HG03097 (cell line): ENCODE data around the gene SEC61A2.
"Not testable (repeated sequence)": the region's sequence is repeated elsewhere in the genome, so short reads cannot be mapped to it uniquely, and the experiment has no call there.

Source experiments
- ATAC-seq: cut with Tn5 transposase; IDR thresholded peaks from one replicate; pipeline ENCODE4 v1.9.1; 2021; ENCODE audit not compliant: unreplicated experiment, low FRiP score

The SEC61A2 gene

DNA sequence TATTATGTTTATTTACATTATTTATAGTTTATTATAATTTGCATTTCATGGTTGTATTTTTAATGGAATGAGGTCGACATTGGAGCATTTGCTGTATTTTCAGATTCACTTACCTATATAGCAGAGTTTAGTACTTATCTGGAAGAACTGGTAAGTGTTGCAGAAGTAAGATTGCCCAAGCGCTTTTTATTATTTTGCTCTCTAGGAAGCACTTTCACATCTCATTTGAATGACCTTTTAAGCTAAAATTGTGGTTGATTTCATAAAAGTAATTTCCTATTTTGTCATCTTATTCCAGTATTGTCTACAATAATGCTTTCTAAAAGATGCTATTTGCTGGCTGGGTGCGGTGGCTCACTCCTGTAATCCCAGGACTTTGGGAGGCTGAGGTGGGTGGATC lies 28.6 kb downstream of the SEC61A2 start:
- no peak for ATAC-seq

DNA sequence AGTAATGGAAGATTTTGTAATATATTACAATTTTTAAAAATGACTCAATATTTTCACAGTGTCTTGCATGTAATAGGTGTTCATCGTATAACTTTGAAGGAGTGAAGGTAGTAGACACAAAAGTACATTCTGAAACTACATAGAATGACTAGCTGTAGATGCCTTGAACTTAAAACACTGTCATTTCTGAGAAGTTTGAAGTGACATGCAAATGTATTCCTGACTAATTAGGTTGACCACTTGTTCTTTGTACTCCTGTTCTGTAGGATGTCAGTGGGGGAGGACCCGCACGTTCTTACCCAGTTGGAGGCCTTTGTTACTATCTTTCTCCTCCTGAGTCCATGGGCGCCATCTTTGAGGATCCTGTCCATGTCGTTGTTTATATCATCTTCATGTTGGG lies 31.2 kb downstream of the SEC61A2 start:
- ATAC-seq, result no peak

DNA sequence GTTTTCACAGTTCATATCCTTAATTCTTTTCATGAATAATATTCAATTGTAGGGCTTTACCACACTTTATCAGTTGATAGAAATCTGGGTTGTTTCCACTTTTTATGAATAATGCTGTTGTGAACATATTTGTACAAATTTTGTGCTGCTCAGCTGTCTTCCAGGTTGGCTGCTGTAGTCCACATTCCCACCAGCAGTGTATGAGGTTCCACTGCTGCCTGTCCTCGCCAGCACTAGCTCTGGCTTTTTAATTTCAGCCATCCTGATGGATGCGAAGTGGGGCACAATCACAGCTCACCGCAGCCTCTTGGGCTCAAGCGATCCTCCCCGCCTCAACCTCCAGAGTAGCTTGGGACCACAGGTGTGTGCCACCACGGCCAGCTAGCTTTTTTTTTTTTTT lies 33.5 kb downstream of the SEC61A2 start:
- ATAC-seq, result no peak

DNA sequence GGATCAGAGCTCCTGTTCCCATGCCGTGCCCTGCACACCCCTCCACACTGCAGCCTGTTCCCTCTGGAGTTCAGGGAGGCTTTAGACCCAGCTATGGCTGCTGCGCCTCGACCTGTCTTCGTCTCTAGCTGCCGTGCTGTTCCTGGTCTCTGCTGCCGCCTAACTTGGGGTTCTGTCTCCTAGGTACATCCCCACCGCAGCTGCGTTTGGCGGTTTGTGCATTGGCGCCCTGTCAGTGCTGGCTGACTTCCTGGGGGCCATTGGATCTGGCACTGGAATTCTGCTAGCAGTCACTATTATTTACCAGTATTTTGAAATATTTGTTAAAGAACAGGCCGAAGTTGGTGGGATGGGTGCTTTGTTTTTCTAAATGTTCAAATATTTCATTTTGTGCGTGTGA lies 34.6 kb downstream of the SEC61A2 start:
- no peak for ATAC-seq

DNA sequence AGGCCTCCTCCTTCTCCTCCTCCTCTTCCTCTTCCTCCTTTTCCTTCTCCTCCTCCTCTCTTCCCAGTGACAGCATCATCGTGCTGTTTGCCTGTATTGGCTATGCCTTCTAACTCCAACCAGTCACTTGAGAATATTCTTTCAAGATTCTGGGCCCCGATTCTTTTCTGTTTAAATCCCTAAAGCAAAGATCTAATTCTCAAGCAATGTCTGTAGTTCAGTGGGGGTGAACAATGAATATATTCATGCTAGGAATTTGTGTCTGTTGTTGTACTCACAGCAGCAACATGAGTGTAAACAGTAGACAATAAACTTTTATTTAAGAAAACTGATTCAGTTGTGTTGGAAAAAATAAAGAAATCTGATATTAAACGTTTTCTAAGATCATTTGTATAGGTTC lies 35.6 kb downstream of the SEC61A2 start:
- ATAC-seq, result no peak

DNA sequence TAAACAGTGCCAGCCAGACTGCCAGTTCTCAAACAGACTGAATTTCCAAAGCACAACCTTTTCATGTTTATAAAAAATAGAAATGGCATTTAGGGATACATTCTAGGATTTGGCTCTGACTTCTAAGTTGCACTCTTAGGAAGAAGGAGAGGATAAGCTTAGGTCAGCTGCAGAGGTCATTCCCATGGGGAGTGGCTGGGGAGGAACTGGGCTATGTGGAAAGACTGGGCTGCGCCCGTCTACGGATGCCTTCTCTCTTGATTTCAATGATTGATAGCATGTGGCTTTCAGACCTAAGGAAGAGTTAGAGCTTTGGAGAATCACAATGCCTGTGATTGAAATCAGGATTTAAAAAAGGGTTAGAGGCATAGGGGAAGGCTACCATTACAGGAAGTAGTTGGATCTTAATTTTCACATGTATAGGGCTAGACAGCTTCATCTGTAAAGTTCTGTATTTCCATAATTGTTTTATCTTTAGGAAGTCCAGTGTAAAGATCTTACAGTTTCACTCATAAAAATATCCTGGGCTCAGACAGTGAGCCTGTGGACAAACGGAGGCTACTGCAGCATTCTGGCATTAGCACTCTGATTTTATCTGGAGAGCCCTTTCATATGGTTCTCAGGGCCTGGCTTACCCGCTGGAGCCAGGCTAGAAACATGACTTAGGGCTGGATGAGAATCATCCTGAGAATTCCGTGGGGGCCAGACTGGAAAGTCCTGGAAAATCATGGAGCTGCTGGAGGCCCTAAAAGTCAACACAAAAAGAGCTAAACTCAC lies 36.7 kb downstream of the SEC61A2 start:
- ATAC-seq, result no peak

DNA sequence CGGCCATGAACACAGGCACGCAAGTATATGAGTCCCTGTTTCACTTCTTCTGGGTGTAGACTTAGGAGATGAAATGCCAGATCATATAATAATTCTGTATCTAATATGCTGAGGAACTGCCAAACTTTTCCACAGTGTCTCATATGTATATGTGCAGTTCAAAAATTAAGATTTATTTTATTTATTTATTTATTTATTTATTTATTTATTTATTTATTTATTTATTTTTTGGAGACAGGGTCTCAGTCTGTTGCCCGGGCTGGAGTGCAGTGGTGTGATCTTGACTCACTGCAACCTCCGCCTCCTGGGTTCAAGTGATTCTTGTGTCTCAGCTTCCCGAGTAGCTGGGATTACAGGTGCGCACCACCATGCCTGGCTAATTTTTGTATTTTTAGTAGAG lies 42.0 kb downstream of the SEC61A2 start:
- ATAC-seq, result not testable (repeated sequence)

DNA sequence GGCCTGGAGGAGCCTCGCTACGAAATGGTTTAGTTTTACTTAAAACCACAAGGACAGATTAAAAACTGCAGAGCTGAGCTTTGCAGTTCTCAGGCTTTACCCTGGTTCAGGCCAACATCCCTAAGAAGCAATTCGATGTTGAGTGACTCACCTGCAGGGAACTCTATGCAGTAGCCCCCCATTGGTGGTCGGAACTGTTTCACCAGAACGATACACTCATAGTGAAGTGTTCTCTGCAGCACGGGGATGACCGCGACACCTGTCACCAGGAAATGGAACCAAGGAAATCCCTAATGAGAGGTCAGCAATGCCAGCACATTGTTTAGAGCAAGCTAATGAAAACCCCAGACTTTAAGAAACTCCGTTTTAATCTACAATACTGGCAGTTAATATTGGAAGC lies 48.2 kb downstream of the SEC61A2 start:
- ATAC-seq, result no peak

DNA sequence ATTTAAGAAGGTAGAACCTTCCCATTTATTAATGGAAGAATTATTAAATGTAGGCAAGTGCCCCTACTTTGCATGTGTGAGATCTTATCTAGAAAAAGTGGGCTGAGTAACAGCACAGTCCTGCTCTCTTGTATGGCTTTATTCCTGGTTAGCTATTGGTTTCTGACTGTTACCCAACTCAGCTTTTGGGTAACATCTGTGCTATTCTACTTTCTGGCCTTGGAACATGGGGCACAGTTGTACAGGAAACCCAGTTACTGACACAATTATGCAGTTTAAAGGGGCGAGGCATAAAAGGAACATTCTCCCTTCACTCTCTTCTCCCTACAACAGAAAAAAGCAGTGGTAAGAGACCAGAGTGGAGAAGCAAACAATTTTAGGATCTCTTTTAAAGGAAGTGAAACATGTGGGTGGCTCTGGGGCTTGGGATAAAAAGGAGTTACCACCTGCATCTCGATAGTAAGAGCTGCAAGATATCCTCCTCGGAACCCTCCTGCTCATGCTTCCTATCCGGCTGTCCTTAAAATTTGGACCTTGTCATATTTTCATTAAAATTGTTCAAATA lies 50.2 kb downstream of the SEC61A2 start:
- ATAC-seq, result no peak

DNA sequence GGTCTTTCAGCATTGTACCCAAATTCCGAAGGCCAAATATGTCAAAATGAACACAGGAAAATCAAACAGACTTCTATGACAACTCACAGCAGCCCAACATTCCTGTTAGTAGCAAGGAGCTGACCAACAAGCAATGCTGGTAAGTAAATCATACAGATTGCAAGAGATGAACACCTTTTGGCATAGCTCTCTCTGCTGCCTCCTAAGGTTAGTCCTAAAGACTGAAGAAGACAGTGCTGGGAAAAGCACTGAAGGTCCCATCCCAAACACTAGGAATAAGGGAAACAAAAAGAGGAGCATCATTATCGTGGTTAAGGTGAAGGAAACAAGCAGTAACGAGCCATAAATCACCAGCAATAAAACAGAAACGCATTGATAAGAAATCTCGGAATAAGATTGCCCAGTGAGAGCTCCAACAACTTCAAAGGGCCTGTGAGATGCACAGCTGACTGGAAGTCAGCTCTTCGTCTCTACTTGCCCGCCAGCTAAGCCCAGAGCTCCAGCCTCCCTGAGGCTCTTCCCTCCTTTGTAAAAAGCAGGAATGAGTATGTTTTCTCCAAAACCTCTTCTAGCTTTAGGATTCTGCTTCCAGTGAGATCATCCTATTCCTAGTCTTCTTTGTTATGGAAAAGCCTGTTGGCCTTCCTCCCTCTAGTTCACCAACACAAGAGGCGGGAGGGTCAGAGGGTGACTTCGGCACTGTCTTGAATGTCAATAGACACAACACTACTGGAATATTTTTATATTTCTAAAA lies 50.9 kb downstream of the SEC61A2 start:
- no peak for ATAC-seq

DNA sequence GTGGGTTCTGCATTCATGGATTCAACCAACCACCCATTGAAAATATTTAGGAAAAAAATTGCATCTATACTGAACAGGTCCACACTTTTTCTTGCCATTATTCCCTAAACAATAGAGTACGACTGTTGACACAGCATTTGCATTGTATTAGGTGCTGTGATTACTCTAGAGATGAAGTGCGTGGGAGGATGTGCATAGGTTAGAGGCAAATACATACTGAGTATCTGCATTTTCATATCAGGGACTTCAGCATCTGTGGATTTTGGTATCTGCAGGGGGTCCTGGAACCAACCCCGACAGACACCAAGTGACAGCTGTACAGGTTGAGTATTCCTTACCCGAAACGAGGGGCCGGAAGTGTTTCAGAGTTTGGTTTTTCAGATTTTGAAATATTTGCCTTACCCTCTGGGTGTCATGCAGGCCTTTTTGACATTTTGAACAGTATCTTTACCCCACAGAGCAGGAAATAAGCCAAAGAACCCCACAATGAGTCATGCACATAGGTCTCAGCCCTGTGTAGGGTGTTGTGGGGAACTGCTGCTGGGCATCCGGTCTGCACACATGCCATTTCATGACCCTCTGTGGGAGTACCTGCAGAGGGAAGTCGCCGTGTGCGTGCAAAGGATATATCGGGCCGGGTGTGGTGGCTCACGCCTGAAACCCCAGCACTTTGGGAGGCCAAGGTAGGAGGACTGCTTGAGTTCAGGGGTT lies 51.7 kb downstream of the SEC61A2 start:
- no peak for ATAC-seq

DNA sequence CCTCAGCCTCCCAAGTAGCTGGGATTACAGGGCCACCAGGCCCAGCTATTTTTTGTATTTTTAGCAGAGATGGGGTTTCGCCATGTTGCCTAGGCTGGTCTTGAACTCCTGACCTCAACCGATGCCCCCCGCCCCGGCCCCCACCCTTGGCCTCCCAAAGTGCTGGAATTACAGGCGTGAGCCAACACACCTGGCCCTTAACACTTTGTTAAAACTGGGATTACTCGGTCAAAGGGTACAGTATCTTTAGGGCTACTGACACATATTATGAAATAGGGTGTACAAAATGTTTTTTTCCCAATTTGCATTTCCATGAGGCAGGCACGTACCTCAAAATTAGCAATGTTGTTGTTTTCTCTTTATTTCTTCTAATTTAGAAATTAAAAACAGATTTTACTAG lies 54.7 kb downstream of the SEC61A2 start:
- no peak for ATAC-seq

DNA sequence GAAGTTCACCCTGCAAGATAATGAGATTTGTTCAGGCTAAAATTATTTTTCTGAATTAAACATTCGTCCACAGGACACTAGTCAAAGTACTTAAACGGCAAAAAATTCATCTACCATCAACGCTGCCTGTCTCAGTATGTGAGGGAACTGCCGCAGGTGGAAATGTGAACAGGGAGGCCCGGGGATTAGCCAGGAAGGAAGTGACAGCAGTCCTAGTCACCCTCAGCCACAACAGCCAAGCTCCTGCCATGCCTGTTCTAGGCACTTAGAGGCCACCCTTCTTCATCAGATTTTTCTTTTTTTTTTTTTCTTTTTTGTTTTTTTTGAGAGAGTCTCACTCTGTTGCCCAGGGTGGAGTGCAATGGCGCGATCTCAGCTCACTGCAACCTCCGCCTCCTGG lies 56.8 kb downstream of the SEC61A2 start:
- ATAC-seq, result no peak

DNA sequence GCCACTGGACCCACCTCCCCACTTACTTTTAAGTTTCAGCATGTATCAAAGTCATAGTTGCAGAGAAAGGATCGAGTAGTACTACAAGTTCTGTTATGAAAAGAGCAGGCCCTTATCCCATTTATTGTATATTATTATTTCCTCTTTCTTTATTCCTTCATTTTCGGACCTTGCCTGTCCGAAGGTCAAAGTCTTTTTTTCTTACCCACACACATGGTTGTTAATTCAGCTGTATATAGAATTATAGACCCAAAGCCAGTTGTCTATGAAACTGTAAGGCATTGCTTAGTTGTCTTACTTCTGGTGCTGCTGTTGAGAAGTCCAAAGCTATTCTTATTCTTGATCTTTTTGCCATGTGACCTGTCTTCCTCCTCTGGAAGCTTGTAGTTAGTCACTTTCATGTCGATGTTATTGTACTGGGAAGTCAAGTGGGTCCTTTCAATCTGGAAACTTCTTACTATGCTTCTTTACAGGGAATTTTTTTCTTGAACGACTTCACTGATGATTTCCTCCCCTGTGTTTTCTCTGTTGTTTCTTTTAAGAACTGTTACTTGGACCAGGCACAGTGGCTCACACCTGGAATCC lies 57.9 kb downstream of the SEC61A2 start:
- no peak for ATAC-seq

DNA sequence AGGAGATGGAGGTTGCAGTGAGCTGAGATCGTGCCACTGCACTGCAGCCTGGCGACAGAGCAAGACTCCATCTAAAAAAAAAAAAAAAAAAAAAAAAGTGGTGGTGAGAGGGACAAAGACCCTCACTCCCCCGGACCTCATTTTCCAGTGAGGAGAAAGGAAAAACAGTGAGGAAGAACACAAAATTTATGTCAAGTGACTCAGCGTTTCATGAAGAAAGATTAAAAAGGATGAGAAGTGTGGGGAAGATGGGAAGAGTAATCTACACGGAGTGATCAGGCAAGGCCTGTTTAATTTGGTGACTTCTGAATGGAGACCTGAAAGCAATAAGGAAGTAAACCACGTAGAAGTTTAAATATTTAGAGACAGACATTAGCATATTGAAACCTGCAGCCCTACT lies 59.2 kb downstream of the SEC61A2 start:
- ATAC-seq, result no peak

DNA sequence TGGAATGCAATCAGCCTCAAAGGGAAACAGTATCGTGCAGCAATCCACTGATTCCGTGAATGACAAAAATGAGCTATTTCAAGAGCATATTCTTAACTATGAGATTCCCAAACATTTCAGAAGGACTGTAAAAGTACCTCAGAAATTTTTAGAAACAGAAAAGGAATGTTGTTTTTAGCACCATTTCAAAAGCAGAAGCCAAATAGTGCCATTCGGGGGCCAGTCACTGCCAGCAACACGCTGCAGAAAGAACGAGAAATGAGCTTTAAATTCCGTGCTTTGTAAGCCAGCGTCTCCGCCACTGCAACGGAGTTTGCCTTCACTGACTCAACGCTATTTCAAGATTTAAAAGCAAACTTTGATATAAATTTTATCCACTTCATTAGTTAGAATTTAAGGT lies 59.9 kb downstream of the SEC61A2 start:
- ATAC-seq, result no peak

DNA sequence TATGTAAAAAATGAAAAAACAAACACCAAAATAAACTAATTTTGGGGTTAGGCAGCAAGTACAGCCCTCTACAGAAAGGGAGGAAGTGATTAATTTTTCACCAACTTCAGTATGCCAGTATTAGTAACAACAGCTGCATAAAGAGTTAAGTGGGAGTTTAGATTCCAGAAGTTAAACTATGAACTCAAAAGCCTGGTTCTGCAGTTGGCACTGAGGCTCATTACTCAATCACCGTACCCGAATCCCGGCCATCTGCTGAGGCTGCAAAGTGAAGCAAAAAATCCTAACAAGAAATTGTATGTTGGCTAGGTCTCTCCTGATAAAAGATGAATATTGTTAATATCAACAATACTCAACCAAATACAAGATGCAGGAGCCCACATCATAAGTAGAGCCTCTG lies 62.2 kb downstream of the SEC61A2 start:
- no peak for ATAC-seq

DNA sequence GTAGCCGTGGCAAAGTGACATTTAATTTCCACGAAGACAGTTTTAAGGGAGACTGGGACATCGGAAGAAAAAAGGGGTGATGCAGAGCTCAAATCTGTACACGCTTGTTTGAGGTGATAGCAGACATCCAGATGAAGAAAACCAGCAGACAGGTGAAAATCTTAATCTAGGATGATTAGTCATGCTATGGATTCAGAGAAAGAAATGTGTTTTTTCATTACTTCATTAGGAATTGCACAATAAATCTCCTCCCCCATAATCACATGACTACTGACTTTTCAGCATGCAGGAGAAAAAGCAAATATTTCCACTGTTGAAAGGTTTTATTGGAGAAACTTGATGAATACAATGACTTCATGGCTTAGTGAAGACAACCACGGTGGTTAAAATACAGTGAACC lies 63.7 kb downstream of the SEC61A2 start:
- no peak for ATAC-seq

DNA sequence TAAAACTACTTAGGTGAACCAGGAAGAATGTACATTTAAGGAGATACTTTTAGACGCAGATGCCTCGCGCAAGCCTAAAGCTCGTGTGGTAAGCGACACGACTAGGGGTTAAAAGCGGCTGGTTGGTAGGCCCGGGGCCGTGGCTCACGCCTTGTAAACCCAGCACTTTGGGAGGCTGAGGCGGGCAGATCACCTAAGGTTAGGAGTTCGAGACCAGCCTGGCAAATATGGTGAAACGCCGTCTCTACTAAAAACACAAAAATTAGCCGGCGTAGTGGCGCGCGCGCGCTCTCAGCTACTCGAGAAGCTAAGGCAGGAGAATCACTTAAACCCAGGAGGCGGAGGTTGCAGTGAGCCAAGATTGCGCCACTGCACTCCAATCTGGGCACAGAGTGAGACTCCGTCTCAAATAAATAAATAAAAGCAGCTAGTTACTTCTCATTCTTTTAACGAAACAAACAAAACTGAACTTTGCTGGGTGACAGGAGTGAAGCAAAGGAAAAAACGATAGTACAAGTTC lies 65.3 kb downstream of the SEC61A2 start:
- ATAC-seq, result no peak

DNA sequence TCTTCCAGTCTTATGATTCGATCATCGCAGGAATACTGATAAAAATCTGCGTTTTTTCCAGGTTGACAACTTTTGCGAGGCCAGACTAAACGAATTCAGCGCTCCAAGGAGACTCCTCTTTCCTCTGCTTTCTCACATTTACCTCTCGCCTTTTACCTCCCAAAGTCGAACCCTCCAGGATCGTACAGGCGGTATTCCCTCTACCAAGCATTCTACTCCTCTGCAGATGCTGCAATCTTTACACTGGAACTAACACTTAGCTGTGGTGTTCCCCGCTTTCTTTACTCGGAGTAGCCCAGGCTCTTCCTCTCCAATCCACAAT lies 65.8 kb downstream of the SEC61A2 start:
- no peak for ATAC-seq
